HepG2 (cell line): ENCODE data around the gene FUT3.
"Not testable (repeated sequence)": the region's sequence is repeated elsewhere in the genome, so short reads cannot be mapped to it uniquely, and the experiment has no call there.

Source experiments
- CHCHD3 ChIP-seq: sonication (generic); formaldehyde crosslinking; IDR thresholded peaks from 2 replicates; pipeline ENCODE4 v1.8.0; 2022; ENCODE audit warnings: mild to moderate bottlenecking, missing genetic modification reagents, moderate library complexity
- EZH2 ChIP-seq: conservative IDR thresholded peaks from 2 replicates; pipeline ENCODE4 v1.6.1; 2012; ENCODE audit warnings: mild to moderate bottlenecking, low read depth, low read length, moderate library complexity
- HOMEZ ChIP-seq: IDR thresholded peaks from 2 replicates; pipeline ENCODE4 v1.6.1; 2016; ENCODE audit warnings: low read depth
- POLR2AphosphoS2 ChIP-seq: IDR thresholded peaks from 2 replicates; pipeline ENCODE4 v1.6.1; 2011; ENCODE audit warnings: low read depth, low read length, improper control_type of control experiment
- POLR2AphosphoS5 ChIP-seq: IDR thresholded peaks from 2 replicates; pipeline ENCODE4 v1.6.1; 2012; ENCODE audit warnings: low read depth, low read length
- STAT6 ChIP-seq: sonication (generic); formaldehyde crosslinking; IDR thresholded peaks from 2 replicates; pipeline ENCODE4 v1.4.0; 2020; ENCODE audit warnings: missing genetic modification reagents, mild to moderate bottlenecking, borderline replicate concordance
- ZFP62 ChIP-seq: sonication (generic); formaldehyde crosslinking; IDR thresholded peaks from 2 replicates; pipeline ENCODE4 v1.4.0; 2020; ENCODE audit warnings: missing genetic modification reagents
- ZNF10 ChIP-seq: sonication (generic); formaldehyde crosslinking; IDR thresholded peaks from 2 replicates; pipeline ENCODE4 v1.4.0; 2020; ENCODE audit warnings: mild to moderate bottlenecking, low read depth, missing genetic modification reagents, borderline replicate concordance
- ZNF280D ChIP-seq: sonication (generic); formaldehyde crosslinking; IDR thresholded peaks from 2 replicates; pipeline ENCODE4 v1.5.1; 2020; ENCODE audit warnings: mild to moderate bottlenecking, missing genetic modification reagents
- ZNF589 ChIP-seq: sonication (generic); formaldehyde crosslinking; conservative IDR thresholded peaks from 2 replicates; pipeline ENCODE4 v1.8.0; 2022; ENCODE audit warnings: mild to moderate bottlenecking, moderate library complexity, missing genetic modification reagents

- not testable (repeated sequence) for TF ChIP-seq ZNF589 (CRISPR knock-in tag); STAT6 (CRISPR knock-in tag); ZNF10 (CRISPR knock-in tag); EZH2; HOMEZ; CHCHD3 (CRISPR knock-in tag); POLR2AphosphoS5; ZNF280D (CRISPR knock-in tag); POLR2AphosphoS2; ZFP62 (CRISPR knock-in tag)
Measured at GRCh38 chr19:5847846-5848245, 3.4 kb downstream of the FUT3 start.
